Erythroblast (primary cell): ENCODE data around the gene FUT8.

Experiments
- GATA1 ChIP-seq: IDR thresholded peaks from 2 replicates; pipeline ENCODE4 v1.6.1; 2011; ENCODE audit warnings: low read depth, mild to moderate bottlenecking, control low read depth, low read length, moderate library complexity
- POLR2A ChIP-seq: IDR thresholded peaks from 2 replicates; pipeline ENCODE4 v1.6.1; 2011; ENCODE audit warnings: mild to moderate bottlenecking, low read length

GRCh38 chr14:65704437-65704836 lies 291.9 kb downstream of the FUT8 start:
- TF ChIP-seq POLR2A = no peak
- TF ChIP-seq GATA1 = no peak
